B cell (primary cell): ENCODE data around the gene MPPED2. TPM values are rescaled to one million over a fixed set of nuclear protein-coding genes. Genes with fewer than 3 reads are reported as not detected.

ENCODE experiments used
- ATAC-seq: fragments of 200-7000 bp; cut with Tn5 transposase; one replicate; pipeline ENCODE4 v1.10.0; 2021; ENCODE audit warnings: low read depth, mild to moderate bottlenecking, moderate number of reproducible peaks, moderate library complexity
- CTCF ChIA-PET: fragments of 350-600 bp; sonication (Branson Sonifier 250); formaldehyde crosslinking; loops from one replicate; lab custom pipeline; 2021; ENCODE audit warnings: antibody characterized with exemption, inconsistent platforms; lab: Charles Lee
- POLR2A ChIA-PET: fragments of 350-600 bp; sonication (Branson Sonifier 250); formaldehyde crosslinking; loops from one replicate; lab custom pipeline; 2021; ENCODE audit warnings: antibody characterized with exemption; lab: Charles Lee
- DNase-seq: peaks from one replicate; pipeline ENCODE4 v3.0.0; 2013
- H2AFZ ChIP-seq: 2 replicates; pipeline ENCODE4 v1.6.1; 2012; ENCODE audit warnings: mild to moderate bottlenecking, low read depth, low read length; ENCODE audit not compliant: insufficient read depth, poor library complexity, severe bottlenecking
- H3K27ac ChIP-seq, 2 donors: 1 replicate in 1 of 2; 2 replicates in 1 of 2; pipeline ENCODE4 v1.5.1; 2012 to 2013; ENCODE audit warnings: low read length in 2 of 2, mild to moderate bottlenecking in 2 of 2, moderate library complexity in 1 of 2
- H3K27me3 ChIP-seq, 4 experiments: fragments of 200-600 bp in 1 of 4; sonication (generic) in 1 of 4; replicated peaks in 1 of 4; 1 replicate in 2 of 4; 2 replicates in 2 of 4; pipeline versions ENCODE4 v1.6.1 to v1.7.0; 2013 to 2016; ENCODE audit warnings: low read length in 3 of 4, mild to moderate bottlenecking in 2 of 4, mixed read lengths in 1 of 4, moderate library complexity in 1 of 4; ENCODE audit not compliant: insufficient read depth in 4 of 4, control insufficient read depth in 3 of 4; ENCODE audit errors: control extremely low read depth in 1 of 4
- H3K36me3 ChIP-seq, 2 experiments: replicated peaks in 1 of 2; 1 replicate in 1 of 2; 2 replicates in 1 of 2; pipeline versions ENCODE4 v1.6.1 to v1.7.1; 2013; ENCODE audit warnings: low read length in 1 of 2; ENCODE audit not compliant: insufficient read depth in 2 of 2, control insufficient read depth in 1 of 2; ENCODE audit errors: control extremely low read depth in 1 of 2, extremely low read depth in 1 of 2
- H3K4me1 ChIP-seq, 2 donors: fragments of 200-600 bp in 1 of 2; sonication (generic) in 1 of 2; 1 replicate in 1 of 2; 2 replicates in 1 of 2; pipeline versions ENCODE4 v1.5.1 to v1.6.1; 2013 to 2017; ENCODE audit warnings: low read length in 2 of 2; ENCODE audit not compliant: control insufficient read depth in 2 of 2, insufficient read depth in 2 of 2
- H3K4me2 ChIP-seq: replicated peaks from 2 replicates; pipeline ENCODE3; 2012; ENCODE audit warnings: mild to moderate bottlenecking, low read depth, low read length; ENCODE audit not compliant: poor library complexity, severe bottlenecking
- H3K4me3 ChIP-seq, 5 experiments: fragments of 200-600 bp in 1 of 5; sonication (generic) in 1 of 5; 1 replicate in 3 of 5; 2 replicates in 2 of 5; pipeline versions ENCODE4 v1.5.1 to v1.7.0; 2011 to 2016; ENCODE audit warnings: low read length in 4 of 5, mild to moderate bottlenecking in 4 of 5, low read depth in 2 of 5, control low read depth in 1 of 5, moderate library complexity in 1 of 5; ENCODE audit not compliant: insufficient read depth in 1 of 5; ENCODE audit errors: control extremely low read depth in 1 of 5, extremely low read depth in 1 of 5
- H3K79me2 ChIP-seq: fragments of 200-600 bp; sonication (generic); one replicate; pipeline ENCODE4 v1.6.0; 2016; ENCODE audit warnings: low read length; ENCODE audit not compliant: control insufficient read depth, insufficient read depth
- H3K9ac ChIP-seq: fragments of 200-600 bp; sonication (generic); 2 replicates; pipeline ENCODE4 v1.6.1; 2017; ENCODE audit warnings: mild to moderate bottlenecking, low read length, moderate library complexity
- H3K9me3 ChIP-seq, 3 donors: one replicate each; pipeline versions ENCODE4 v1.6.1 to v1.7.1; 2013; ENCODE audit warnings: low read length in 2 of 3; ENCODE audit not compliant: control insufficient read depth in 2 of 3, insufficient read depth in 1 of 3; ENCODE audit errors: control extremely low read depth in 1 of 3
- H4K20me1 ChIP-seq: 2 replicates; pipeline ENCODE4 v1.6.0; 2012; ENCODE audit warnings: mild to moderate bottlenecking, low read length; ENCODE audit not compliant: insufficient read depth, control insufficient read depth, poor library complexity, severe bottlenecking
- H3K27ac Mint-ChIP-seq: one replicate; pipeline ENCODE4 v1.8.0; 2021; ENCODE audit warnings: mixed read lengths
- H3K27me3 Mint-ChIP-seq: one replicate; pipeline ENCODE4 v1.8.0; 2021; ENCODE audit warnings: mixed read lengths
- H3K4me1 Mint-ChIP-seq: one replicate; pipeline ENCODE4 v1.8.0; 2021; ENCODE audit warnings: mixed read lengths
- H3K4me3 Mint-ChIP-seq: one replicate; pipeline ENCODE4 v1.8.0; 2021; ENCODE audit warnings: mixed read lengths
- H3K9me3 Mint-ChIP-seq: one replicate; pipeline ENCODE4 v1.8.0; 2022; ENCODE audit warnings: mixed read lengths; ENCODE audit not compliant: insufficient read depth
- EZH2 ChIP-seq: IDR thresholded peaks from 2 replicates; pipeline ENCODE4 v1.6.1; 2012; ENCODE audit warnings: borderline replicate concordance, low read depth, mild to moderate bottlenecking, moderate library complexity, low read length; ENCODE audit not compliant: insufficient read depth, poor library complexity, severe bottlenecking
- WGBS: methylation state at CpG from one replicate; pipeline ENCODE4 v1.1.5; 2013; ENCODE audit warnings: missing lambda C conversion rate; ENCODE audit not compliant: insufficient coverage; 5-methylcytosine and 5-hydroxymethylcytosine counted together
- intact Hi-C: fragments of 100-400 bp; cut with micrococcal nuclease; formaldehyde crosslinking; loops from one replicate; pipeline ENCODE4 v1.10.0; 2022
- polyA plus RNA-seq: library from polyadenylated mRNA; depleted of rRNA; stranded (reverse); fragments of >200 nt; gene quantifications from 2 replicates; pipeline ENCODE4 v1.2.3, GENCODE V29; 2012
- total RNA-seq, 2 donors: library from RNA; stranded (reverse); fragments of 120-200 nt in 1 of 2; gene quantifications; 1 replicate in 1 of 2; 2 replicates in 1 of 2; pipeline versions ENCODE4 v1.2.3 to v1.2.4, GENCODE V29; 2013 to 2022
- TF ChIP-seq, protein P1 (sequence below): fragments of 200-600 bp; IDR thresholded peaks from one replicate; pipeline ENCODE4 v1.8.0; 2022; ENCODE audit warnings: antibody characterized with exemption, mild to moderate bottlenecking

Gene MPPED2
- total and polyA plus RNA-seq, 2 donors (not counting 1 experiment from before 2014, with no cell fraction given): 0.70 to 1.1 TPM

DNA sequence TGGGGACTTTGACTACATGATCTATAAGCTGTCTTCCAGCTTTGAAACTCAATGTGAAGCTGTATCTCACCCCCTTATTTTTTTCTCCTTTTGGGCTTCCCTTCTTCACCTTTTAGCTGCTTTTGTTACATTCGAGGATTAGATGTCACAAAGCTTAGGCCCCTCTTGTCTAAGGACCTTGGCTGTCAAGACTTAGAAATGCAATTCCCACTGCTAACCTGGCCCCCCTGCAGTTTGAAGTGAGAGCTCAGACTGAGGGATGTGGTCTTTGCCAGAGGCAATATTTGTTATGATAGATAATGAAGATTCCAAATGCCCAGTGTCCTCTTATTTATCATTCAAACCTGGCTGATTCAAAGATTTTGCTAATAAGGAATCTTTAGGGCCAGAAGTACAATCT, 135.0 kb downstream of the MPPED2 start:
- DNase-seq: no peak
- H4K20me1 ChIP-seq: no peaks in the 10 kb centered on the region
- H3K9me3 ChIP-seq: no peaks in the 10 kb centered on the region
- H3K79me2 ChIP-seq: no peaks in the 10 kb centered on the region
- no peak overlapping the region for H3K27ac ChIP-seq
- no peaks in the 10 kb centered on the region for H3K27me3 ChIP-seq
- H3K4me2 ChIP-seq: no peak overlapping the region
- ChIA-PET CTCF (no interaction called here), POLR2A (no interaction called here)
- H2AFZ ChIP-seq: no peak overlapping the region
- no peak for ATAC-seq
- no peak overlapping the region for H3K4me3 Mint-ChIP-seq
- H3K9me3 Mint-ChIP-seq: no peaks in the 10 kb centered on the region
- no peak overlapping the region for H3K9ac ChIP-seq
- intact Hi-C loops: no loop called here
- H3K4me1 Mint-ChIP-seq: no peaks in the 10 kb centered on the region
- TF ChIP-seq EZH2: no peak
- TF ChIP-seq, protein P1, sequence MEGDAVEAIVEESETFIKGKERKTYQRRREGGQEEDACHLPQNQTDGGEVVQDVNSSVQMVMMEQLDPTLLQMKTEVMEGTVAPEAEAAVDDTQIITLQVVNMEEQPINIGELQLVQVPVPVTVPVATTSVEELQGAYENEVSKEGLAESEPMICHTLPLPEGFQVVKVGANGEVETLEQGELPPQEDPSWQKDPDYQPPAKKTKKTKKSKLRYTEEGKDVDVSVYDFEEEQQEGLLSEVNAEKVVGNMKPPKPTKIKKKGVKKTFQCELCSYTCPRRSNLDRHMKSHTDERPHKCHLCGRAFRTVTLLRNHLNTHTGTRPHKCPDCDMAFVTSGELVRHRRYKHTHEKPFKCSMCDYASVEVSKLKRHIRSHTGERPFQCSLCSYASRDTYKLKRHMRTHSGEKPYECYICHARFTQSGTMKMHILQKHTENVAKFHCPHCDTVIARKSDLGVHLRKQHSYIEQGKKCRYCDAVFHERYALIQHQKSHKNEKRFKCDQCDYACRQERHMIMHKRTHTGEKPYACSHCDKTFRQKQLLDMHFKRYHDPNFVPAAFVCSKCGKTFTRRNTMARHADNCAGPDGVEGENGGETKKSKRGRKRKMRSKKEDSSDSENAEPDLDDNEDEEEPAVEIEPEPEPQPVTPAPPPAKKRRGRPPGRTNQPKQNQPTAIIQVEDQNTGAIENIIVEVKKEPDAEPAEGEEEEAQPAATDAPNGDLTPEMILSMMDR: no peak
- no peaks in the 10 kb centered on the region for H3K36me3 ChIP-seq
- WGBS: no CpG with 5 or more reads among the region's 1 CpG
- H3K27ac Mint-ChIP-seq: no peak overlapping the region
- H3K4me3 ChIP-seq: no peak overlapping the region
- H3K4me1 ChIP-seq: no peaks in the 10 kb centered on the region
- H3K27me3 Mint-ChIP-seq: peaks cover 6% of the 10 kb centered on the region

DNA sequence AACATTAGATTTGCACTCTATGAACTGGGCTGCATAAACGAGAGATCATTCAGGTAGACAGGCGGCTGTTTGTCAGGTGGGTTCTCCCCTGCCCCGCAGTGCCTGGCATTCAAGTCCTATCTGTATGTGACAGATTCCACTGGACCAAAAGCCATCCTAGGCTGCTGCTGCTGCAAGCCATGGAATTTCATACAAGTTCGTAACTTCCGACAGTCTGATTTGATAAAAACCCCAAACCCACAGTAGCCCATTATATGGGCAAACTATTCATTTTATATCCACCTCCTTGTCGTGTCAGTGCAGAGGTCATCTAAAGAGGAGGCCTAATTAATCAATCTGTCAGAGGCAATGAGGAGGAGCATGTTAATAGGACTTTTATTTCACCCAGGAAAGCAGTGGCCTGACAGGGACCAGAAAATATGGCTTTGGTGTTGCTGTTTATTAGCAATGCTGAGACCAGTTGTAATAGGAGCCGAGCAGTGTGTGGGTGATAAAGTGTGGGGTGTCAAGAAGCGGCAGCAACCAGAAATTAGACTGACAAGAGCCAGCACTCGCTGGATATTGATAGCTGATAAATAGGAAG, 139.0 kb downstream of the MPPED2 start:
- Histone ChIP-seq H3K27me3 (no peaks in the 10 kb centered on the region), H3K9me3 (no peaks in the 10 kb centered on the region), H3K79me2 (no peaks in the 10 kb centered on the region), H3K9ac (no peak overlapping the region), H2AFZ (no peak overlapping the region), H3K4me1 (no peaks in the 10 kb centered on the region), H4K20me1 (no peaks in the 10 kb centered on the region), H3K36me3 (no peaks in the 10 kb centered on the region), H3K4me3 (no peak overlapping the region), H3K27ac (no peak overlapping the region), H3K4me2 (no peak overlapping the region)
- no peak overlapping the region for H3K27ac Mint-ChIP-seq
- CTCF ChIA-PET: no interaction called here
- ATAC-seq (no peak), DNase-seq (no peak)
- no peak for TF ChIP-seq EZH2
- TF ChIP-seq, protein P1: no peak
- H3K4me1 Mint-ChIP-seq: no peaks in the 10 kb centered on the region
- 89% methylated on average over 6 of the region's 9 CpGs for WGBS
- POLR2A ChIA-PET: no interaction called here
- no peaks in the 10 kb centered on the region for H3K9me3 Mint-ChIP-seq
- intact Hi-C loops: no loop called here
- no peak overlapping the region for H3K4me3 Mint-ChIP-seq
- peaks cover 6% of the 10 kb centered on the region for H3K27me3 Mint-ChIP-seq
